ENCODE data around the gene SERTAD2.

SERTAD2 gene

GRCh38 chr2:64607381-64608304 lies 46.1 kb downstream of the SERTAD2 start:
- DNase-seq (ENCODE audit: low read depth) = no peak

- peak; percentile 66 for DNase-seq (ENCODE audit: low read depth)
Observed at GRCh38 chr2:64606479-64607363, 47.0 kb downstream of the SERTAD2 start.

DNA sequence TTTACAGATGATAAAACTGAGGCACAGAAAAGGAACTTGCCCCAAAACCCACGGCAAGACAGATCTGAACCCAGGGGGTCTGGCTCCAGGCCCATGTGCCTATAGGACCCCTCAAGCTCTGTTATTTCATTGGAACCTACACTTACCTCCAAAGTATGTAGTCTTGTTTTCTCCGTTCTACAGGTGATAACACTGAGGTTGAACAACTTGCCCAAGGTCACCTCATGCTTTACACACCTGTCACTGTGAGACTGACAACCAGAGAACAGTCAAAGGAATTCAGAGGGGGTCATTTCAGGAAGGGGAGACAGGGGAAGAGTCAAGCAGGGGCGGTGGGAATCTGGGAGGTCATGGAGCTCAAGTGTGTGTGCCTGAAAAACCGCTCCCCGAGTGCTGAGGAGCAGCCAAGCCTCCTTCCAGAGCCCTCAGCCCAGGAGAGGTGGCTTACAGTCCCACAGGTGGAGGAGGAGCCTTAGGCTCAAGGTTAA lies 47.7 kb downstream of the SERTAD2 start:
- no peak for DNase-seq (ENCODE audit: low read depth)

DNA sequence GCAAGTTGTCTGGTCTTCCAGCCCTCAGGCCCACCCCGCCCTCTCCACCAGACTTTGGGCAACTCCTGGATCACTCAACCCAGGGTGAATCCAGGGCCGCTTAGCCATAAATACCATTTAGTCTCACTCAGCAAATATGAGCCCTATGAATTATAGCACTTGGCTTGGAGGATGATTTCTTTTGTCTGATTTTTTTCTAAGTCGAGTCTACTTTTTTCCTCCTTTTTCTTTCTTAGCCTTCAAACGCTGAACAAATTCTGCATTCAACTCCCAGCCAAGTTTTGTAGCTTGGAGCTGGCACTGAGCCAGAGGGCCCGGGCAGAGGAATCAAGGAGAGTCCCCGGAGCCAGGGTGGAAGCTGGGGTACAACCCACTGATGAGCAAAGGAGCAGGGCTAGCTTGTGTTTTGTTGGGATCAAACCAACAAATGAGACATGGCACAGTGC lies 48.7 kb downstream of the SERTAD2 start:
- no peak for DNase-seq (ENCODE audit: low read depth)

GRCh38 chr2:64604155-64604554 lies 49.6 kb downstream of the SERTAD2 start:
- DNase-seq (ENCODE audit: low read depth) = no peak

- no peak for DNase-seq (ENCODE audit: low read depth)
Observed at GRCh38 chr2:64602436-64602835, 51.3 kb downstream of the SERTAD2 start.

GRCh38 chr2:64601785-64602391 lies 51.8 kb downstream of the SERTAD2 start:
- DNase-seq (ENCODE audit: low read depth) = no peak

DNA sequence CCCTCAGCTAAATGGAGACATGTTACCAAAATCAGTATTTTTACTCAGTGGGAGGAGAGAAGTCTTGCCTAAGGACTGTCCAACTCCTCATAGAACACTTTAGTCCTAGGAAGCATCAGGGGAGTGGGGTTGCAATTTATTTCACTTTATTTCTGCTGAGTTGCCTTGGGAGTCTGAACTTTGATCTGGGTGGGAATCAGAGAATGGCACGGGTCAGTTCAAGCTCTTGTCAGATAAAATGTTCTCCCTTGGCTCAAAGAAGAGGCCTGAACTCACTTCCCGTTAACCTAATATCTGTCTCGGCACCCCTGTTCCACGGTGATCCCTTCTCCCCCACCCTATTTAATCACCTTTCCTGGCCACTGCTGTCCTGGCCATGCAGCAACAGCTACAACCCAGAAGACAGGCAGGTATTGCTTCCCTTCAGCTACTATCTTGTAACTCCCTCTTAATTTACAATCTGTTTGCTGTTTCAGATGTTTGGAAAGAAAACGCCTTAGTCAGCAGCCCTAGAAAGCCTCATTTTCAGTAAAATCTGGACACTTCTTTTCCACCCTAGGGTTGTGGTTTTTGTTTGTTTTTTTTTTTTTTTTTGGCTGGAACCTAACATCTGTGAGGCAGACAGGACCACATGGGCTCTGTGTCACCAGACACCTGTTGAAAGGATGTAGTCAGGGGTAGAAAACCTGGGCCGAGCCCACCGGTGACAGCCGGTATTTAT lies 52.5 kb downstream of the SERTAD2 start:
- no peak for DNase-seq (ENCODE audit: low read depth)

GRCh38 chr2:64599469-64599868 lies 54.2 kb downstream of the SERTAD2 start:
- DNase-seq (ENCODE audit: low read depth) = no peak

DNA sequence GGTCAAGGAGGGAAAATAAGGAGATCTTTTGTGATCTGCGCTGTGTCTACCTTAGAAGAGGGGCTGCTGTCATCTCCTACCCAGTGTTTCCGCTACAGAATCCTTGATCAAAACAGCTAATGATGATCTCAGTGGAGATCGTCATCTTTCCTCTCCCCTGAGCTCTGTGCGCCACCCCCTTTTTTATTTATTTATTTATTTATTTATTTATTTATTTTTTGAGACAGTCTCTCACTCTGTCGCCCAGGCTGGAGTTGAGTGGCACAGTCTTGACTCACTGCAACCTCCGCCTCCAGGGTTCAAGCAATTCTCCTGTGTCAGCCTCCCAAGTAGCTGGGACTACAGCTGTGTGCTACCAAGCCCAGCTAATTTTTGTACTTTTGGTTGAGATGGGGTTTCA lies 55.5 kb downstream of the SERTAD2 start:
- DNase-seq (ENCODE audit: low read depth) = no peak

- DNase-seq (ENCODE audit: low read depth) = no peak
Observed at GRCh38 chr2:64595397-64596176, 58.1 kb downstream of the SERTAD2 start.

- DNase-seq (ENCODE audit: low read depth) = no peak
Observed at GRCh38 chr2:64594226-64594989, 59.3 kb downstream of the SERTAD2 start.

GRCh38 chr2:64593035-64593655 lies 60.6 kb downstream of the SERTAD2 start:
- DNase-seq (ENCODE audit: low read depth) = no peak

DNA sequence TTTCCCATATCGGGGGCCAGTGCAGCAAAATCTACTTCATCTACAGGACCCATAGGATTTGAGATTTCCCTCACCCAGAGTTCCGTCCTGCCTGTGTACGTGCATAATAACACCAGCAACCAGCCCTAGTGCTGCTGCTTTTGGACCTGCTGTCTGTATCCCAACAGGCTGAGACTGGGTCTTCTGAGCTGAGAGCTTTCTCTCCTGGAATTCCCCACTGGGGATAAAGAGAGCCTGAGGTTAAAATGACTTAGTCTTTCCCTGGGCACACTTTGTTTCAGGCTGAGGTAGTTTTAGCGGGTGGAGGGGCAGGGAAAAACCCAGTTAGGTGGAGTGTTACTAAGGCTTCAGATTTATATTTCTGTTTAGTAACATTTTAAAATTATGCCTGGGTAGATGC lies 62.5 kb downstream of the SERTAD2 start:
- no peak for DNase-seq (ENCODE audit: low read depth)

- no peak for DNase-seq (ENCODE audit: low read depth)
Observed at GRCh38 chr2:64587561-64587960, 66.2 kb downstream of the SERTAD2 start.

DNA sequence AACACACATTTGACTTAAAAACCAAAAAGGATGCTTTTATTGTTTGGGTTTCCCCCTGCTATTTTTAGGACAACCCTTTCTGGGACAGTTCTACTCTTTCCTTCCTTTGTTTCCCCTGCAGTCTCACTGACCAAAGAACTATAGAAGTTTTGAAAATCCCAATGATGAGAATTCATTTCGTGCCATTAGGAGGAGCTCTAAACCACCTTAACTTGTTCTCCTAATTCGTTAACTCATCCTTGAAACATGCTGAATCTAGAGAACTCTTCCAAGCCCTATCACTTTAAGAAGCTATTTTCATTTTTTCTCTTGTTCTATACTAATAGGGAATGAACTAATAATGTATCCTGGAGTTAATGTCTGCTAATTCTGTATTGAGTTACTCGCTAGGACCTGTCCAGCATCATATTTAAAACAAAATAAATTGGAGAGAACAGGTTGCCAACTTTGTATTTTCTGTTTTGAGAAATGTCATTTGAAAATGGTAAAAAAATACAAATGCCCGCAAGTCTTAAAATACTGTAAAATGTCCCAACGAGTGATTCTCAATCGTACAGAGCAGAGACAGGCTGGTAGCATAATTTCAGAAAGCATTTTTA lies 66.7 kb downstream of the SERTAD2 start:
- DNase-seq (ENCODE audit: low read depth) = no peak

- DNase-seq (ENCODE audit: low read depth) = no peak
Observed at GRCh38 chr2:64586054-64586453, 67.7 kb downstream of the SERTAD2 start.

DNA sequence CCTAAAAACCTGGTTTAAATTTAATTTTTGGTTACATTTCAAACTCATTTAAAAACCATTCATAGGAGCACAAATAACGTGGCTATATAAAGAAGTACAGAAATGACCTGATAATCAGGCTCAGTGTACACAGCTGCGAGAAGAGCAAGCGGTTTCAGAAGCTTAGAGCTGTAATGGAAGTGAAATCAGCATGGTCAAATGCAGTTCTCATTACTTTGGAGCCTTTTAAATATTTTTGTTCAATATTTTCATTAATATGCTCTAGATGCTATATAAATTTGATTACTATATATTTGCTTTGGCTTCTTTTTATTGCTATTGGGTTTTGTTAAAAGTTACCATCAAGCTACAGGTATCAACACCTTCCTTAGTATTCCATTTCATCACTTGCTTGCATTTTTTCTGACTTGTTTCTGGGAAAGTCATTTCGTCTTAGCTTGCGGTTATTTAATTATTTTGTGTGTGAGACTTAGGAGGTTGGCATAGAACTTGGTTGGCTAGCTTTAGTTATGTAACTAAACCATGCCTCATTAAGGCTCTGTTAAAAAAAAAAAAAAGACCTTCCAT lies 70.9 kb downstream of the SERTAD2 start:
- DNase-seq (ENCODE audit: low read depth) = no peak
